GM23248 (cell line): ENCODE data around the gene SLC2A10. TPM values are rescaled to one million over a fixed set of nuclear protein-coding genes. Genes with fewer than 3 reads are reported as not detected.
A peak's percentile ranks its signal among the peaks of the same experiment; 100 is the strongest.

Source experiments
- DNase-seq: peaks from one replicate; pipeline ENCODE4 v3.0.0-alpha.2; 2015
- H2AFZ ChIP-seq: fragments of 200-600 bp; sonication (generic); 2 replicates; pipeline ENCODE4 v1.6.1; 2016; ENCODE audit warnings: antibody characterized with exemption
- H3F3A ChIP-seq: fragments of 200-600 bp; sonication (generic); 2 replicates; pipeline ENCODE4 v1.6.1; 2016; ENCODE audit warnings: mild to moderate bottlenecking, antibody characterized with exemption, mixed run types; ENCODE audit not compliant: insufficient read depth
- H3K27ac ChIP-seq: fragments of 200-600 bp; sonication (generic); 2 replicates; pipeline ENCODE4 v1.5.1; 2016; ENCODE audit warnings: mild to moderate bottlenecking
- H3K27me3 ChIP-seq: fragments of 200-600 bp; sonication (generic); replicated peaks from 2 replicates; pipeline ENCODE4 v1.6.1; 2016; ENCODE audit warnings: mild to moderate bottlenecking; ENCODE audit not compliant: insufficient read depth
- H3K36me3 ChIP-seq: fragments of 200-600 bp; sonication (generic); 2 replicates; pipeline ENCODE4 v1.6.1; 2016; ENCODE audit warnings: low read depth, mild to moderate bottlenecking
- H3K4me1 ChIP-seq: fragments of 200-600 bp; sonication (generic); 2 replicates; pipeline ENCODE4 v1.6.1; 2016; ENCODE audit warnings: mild to moderate bottlenecking; ENCODE audit not compliant: insufficient read depth
- H3K4me2 ChIP-seq: fragments of 200-600 bp; sonication (generic); one replicate; pipeline ENCODE4 v1.6.1; 2016; ENCODE audit warnings: mild to moderate bottlenecking; ENCODE audit not compliant: unreplicated experiment
- H3K4me3 ChIP-seq: fragments of 200-600 bp; sonication (generic); 2 replicates; pipeline ENCODE4 v1.5.1; 2016; ENCODE audit warnings: mild to moderate bottlenecking
- H3K79me2 ChIP-seq: fragments of 200-600 bp; sonication (generic); 2 replicates; pipeline ENCODE4 v1.6.1; 2016; ENCODE audit warnings: mild to moderate bottlenecking; ENCODE audit not compliant: insufficient read depth
- H3K9ac ChIP-seq: fragments of 200-600 bp; sonication (generic); 2 replicates; pipeline ENCODE4 v1.6.1; 2016; ENCODE audit warnings: mild to moderate bottlenecking
- H3K9me2 ChIP-seq: fragments of 200-600 bp; sonication (generic); 2 replicates; pipeline ENCODE4 v1.6.1; 2016; ENCODE audit warnings: mixed run types, mild to moderate bottlenecking, moderate library complexity; ENCODE audit not compliant: insufficient read depth
- H3K9me3 ChIP-seq: fragments of 200-600 bp; sonication (generic); one replicate; pipeline ENCODE4 v1.6.1; 2017; ENCODE audit warnings: low read depth
- H4K20me1 ChIP-seq: fragments of 200-600 bp; sonication (generic); 2 replicates; pipeline ENCODE4 v1.6.0; 2016; ENCODE audit not compliant: insufficient read depth
- EZH2 ChIP-seq: fragments of 200-600 bp; sonication (generic); IDR thresholded peaks from 2 replicates; pipeline ENCODE4 v1.6.1; 2018; ENCODE audit warnings: antibody characterized with exemption, mild to moderate bottlenecking; ENCODE audit not compliant: insufficient read depth, poor library complexity, severe bottlenecking
- EZH2phosphoT487 ChIP-seq: fragments of 200-600 bp; sonication (generic); IDR thresholded peaks from 2 replicates; pipeline ENCODE4 v1.6.1; 2018; ENCODE audit warnings: antibody characterized with exemption, moderate library complexity, mild to moderate bottlenecking, low read depth; ENCODE audit not compliant: insufficient read depth
- WGBS, 2 experiments: methylation state at CpG; one replicate each; pipeline ENCODE4 v1.1.6; 2015 to 2017; ENCODE audit warnings: low lambda C conversion rate in 2 of 2, low coverage in 1 of 2; ENCODE audit errors: missing lambda C conversion rate in 2 of 2; 5-methylcytosine and 5-hydroxymethylcytosine counted together
- in situ Hi-C: fragments of 300-500 bp; cut with MboI; formaldehyde crosslinking; loops from 2 replicates; pipeline ENCODE4 v1.15.0; 2020
- polyA plus RNA-seq: library from polyadenylated mRNA; unstranded; fragments of >200 nt; fragmentation: Nextera tagmentation; extraction: Ambion mirVana; gene quantifications from 2 replicates; pipeline ENCODE4 v1.2.1, GENCODE V29; 2016
- total RNA-seq: library from RNA; depleted of rRNA; stranded (reverse); fragments of >200 nt; shearing (Covaris generic); gene quantifications from 2 replicates; pipeline ENCODE4 v1.2.3, GENCODE V29; 2014

The SLC2A10 gene
- total and polyA plus RNA-seq, 2 experiments from 2014 or later: 26.2 to 48.0 TPM

DNA sequence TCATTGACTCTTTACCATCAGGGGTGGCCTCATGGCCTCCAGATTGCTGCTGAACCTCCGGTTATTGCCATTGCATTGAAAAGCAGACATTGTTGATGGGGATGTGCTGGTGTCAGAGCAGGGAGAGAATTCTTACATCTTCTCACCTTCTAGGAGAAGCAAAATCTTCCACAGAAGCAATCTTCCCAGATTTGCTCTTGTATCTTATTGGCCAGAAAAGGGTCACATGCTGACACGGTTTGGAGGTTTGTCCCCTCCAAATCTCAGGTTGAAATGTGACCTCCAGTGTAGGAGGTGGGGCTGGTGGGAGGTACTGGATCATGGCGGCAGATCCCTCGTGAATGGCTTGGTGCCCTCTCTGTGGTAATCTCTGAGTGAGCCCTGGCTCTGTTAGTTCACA, 30.9 kb upstream of the SLC2A10 start:
- Histone ChIP-seq H3K4me2 (no peak overlapping the region), H3K27ac (no peak overlapping the region), H3K36me3 (0 out of 2 replicates have a peak, but pooled peaks cover 7% of the 10 kb centered on the region), H3K27me3 (no peaks in the 10 kb centered on the region), H3F3A (peaks cover 2% of the 10 kb centered on the region; the same call in 1 of the 2 replicates), H3K4me3 (no peak overlapping the region), H3K4me1 (peaks cover 6% of the 10 kb centered on the region), H2AFZ (no peak overlapping the region), H3K79me2 (peaks cover 22% of the 10 kb centered on the region), H4K20me1 (no peaks in the 10 kb centered on the region), H3K9me3 (no peaks in the 10 kb centered on the region), H3K9me2 (no peaks in the 10 kb centered on the region), H3K9ac (no peak overlapping the region)
- in situ Hi-C loops: no loop called here
- DNase-seq: no peak
- WGBS, 2 experiments: 88% methylated on average over 4 of the region's 4 CpGs
- no peak for TF ChIP-seq EZH2phosphoT487
- TF ChIP-seq EZH2: no peak

- peaks cover 14% of the 10 kb centered on the region; the same call in 1 of the 2 replicates for H3K36me3 ChIP-seq
- no peaks in the 10 kb centered on the region for H3K27me3 ChIP-seq
- no peak for DNase-seq
- H3K4me3 ChIP-seq: no peak overlapping the region
- TF ChIP-seq EZH2 (no peak), EZH2phosphoT487 (no peak)
- 94 to 100% methylated on average over 2 of the region's 2 CpGs for WGBS, 2 experiments
- H3K4me1 ChIP-seq: peaks cover 8% of the 10 kb centered on the region
- no peaks in the 10 kb centered on the region for H3K9me3 ChIP-seq
- H3K27ac ChIP-seq: no peak overlapping the region
- peaks cover 19% of the 10 kb centered on the region for H3F3A ChIP-seq
- no peak overlapping the region for H3K4me2 ChIP-seq
- H3K79me2 ChIP-seq: peaks cover 36% of the 10 kb centered on the region
- in situ Hi-C loops: no loop called here
- no peaks in the 10 kb centered on the region for H4K20me1 ChIP-seq
- no peak overlapping the region for H2AFZ ChIP-seq
- no peak overlapping the region for H3K9ac ChIP-seq
- H3K9me2 ChIP-seq: no peaks in the 10 kb centered on the region
Measured at GRCh38 chr20:46680684-46681031, 28.8 kb upstream of the SLC2A10 start.

- TF ChIP-seq EZH2phosphoT487 (no peak), EZH2 (no peak)
- H3K27ac ChIP-seq: no peak overlapping the region
- 54 to 55% methylated on average over 14 of the region's 14 CpGs for WGBS, 2 experiments
- H3K27me3 ChIP-seq: no peaks in the 10 kb centered on the region
- H2AFZ ChIP-seq: no peak overlapping the region
- H3F3A ChIP-seq: peaks cover 19% of the 10 kb centered on the region
- peaks cover 42% of the 10 kb centered on the region for H3K79me2 ChIP-seq
- H3K9me2 ChIP-seq: no peaks in the 10 kb centered on the region
- peak; percentile 52 for DNase-seq
- H3K9me3 ChIP-seq: no peaks in the 10 kb centered on the region
- H3K9ac ChIP-seq: no peak overlapping the region
- H3K36me3 ChIP-seq: peaks cover 14% of the 10 kb centered on the region; the same call in 1 of the 2 replicates
- H4K20me1 ChIP-seq: no peaks in the 10 kb centered on the region
- H3K4me1 ChIP-seq: peaks cover 8% of the 10 kb centered on the region
- in situ Hi-C loops: no loop called here
- no peak overlapping the region for H3K4me2 ChIP-seq
- H3K4me3 ChIP-seq: no peak overlapping the region
Measured at GRCh38 chr20:46681032-46681854, 28.2 kb upstream of the SLC2A10 start.

DNA sequence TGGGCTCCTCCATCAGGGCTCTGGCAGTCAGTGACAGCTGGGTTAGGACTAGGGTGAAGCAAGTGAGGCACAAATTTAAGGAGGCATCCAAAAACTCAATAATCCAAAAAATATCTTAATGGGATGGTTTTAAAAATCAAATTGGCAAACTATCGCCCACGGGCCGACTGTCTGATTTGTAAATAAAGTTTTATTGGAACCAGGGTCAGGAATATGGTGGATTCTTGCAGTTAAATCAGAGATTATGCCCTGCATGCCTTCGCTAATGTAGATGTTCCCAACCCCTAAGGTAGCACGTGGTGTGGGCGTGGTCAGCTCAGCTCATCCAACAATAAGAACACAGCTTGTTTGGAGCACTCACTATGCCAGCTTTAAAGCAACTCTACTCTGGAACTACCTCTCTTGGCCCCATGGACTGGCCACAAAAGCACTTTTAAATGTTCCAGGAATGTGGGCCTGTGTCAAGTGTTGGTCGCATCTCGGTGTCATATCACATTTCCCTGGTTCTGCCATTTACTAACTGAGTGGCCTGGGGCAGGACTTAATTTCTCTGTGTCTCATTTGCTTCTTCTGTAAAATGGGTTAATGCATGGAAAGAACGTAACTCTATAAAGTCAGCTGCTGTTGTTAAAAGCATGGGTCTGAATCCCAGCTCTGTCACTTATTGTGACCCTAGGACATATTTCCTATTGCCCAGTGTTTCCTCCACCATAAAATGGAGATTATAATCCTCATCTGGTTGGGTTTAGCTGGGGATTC, 27.2 kb upstream of the SLC2A10 start:
- Histone ChIP-seq H3K4me1 (peaks cover 8% of the 10 kb centered on the region), H3F3A (peaks cover 19% of the 10 kb centered on the region), H3K4me2 (no peak overlapping the region), H3K27me3 (no peaks in the 10 kb centered on the region), H3K9me2 (no peaks in the 10 kb centered on the region), H4K20me1 (no peaks in the 10 kb centered on the region), H3K27ac (no peak overlapping the region), H3K9me3 (no peaks in the 10 kb centered on the region), H3K4me3 (no peak overlapping the region), H3K9ac (no peak overlapping the region), H2AFZ (no peak overlapping the region), H3K36me3 (peaks cover 14% of the 10 kb centered on the region; the same call in 1 of the 2 replicates), H3K79me2 (peaks cover 52% of the 10 kb centered on the region)
- DNase-seq: no peak
- 84 to 85% methylated on average over 9 of the region's 9 CpGs for WGBS, 2 experiments
- TF ChIP-seq EZH2phosphoT487 (no peak), EZH2 (no peak)
- in situ Hi-C loops: no loop called here
